Suppressor macrophage (primary cell): ENCODE results near the gene VWDE.
"Not testable (repeated sequence)": the region's sequence is repeated elsewhere in the genome, so short reads cannot be mapped to it uniquely, and the experiment has no call there.

ENCODE experiments used
- DNase-seq, 4 experiments: peaks; one replicate each; pipeline ENCODE4 v3.0.0-alpha.2; 2020 to 2022
- total RNA-seq, 17 experiments: gene quantifications; one replicate each; lab custom pipeline; 2026; ENCODE audit warnings: mixed read lengths in 6 of 17, inconsistent platforms in 3 of 17; lab: John Stamatoyannopoulos, UW

The VWDE gene
- 0 to 4.1 (median 0.04) reads per million in 17 experiments for total RNA-seq

DNA sequence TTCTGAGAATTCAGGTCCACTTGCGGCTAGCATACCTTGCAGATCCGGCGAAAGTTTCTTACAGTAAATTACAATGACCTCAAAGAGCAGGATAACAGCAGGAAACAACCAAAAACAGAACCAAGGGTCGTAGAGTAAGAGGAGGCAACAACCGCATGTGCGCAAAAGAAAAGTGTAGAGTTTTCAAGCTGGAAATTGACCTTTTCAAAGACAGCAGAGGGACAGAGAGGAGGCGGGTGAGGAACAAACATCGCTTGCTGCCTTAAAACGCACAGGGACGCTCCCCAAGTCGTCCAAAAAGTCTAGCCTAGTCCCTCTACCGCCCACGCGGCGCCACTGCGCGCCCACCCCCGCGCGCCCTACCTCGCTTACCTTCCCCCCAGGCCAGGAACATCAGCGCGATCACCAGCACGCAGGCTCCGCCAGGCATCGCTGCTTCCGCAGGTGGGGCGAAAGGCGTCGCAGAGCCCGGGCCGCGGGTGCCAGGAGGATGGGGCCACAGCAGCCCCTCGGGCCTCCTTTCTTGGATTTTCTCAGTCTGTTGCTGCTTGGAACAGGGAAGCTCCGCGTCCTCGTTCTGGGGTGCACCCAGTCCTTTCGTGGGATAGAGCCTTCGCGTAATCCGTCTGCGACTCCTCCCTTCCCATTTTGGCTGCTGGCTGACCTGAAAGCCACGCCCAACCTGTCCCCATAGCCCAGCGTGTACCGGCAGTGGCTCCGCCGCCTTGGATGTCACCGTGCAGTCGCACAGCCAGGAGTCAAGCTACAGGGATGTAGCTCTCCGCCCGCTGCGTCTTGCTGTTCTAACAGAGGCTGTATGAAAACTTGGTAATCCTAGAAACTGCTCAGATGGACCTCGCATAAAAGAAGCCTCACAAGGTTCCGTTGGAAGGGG, at the start of gene VWDE:
Gene VWDE (minus strand): TSS at position 579 of the 895 bp plus-strand sequence. CDS start 149 bp downstream, at position 430.
- DNase-seq, result peak; percentile 6 to 34 (median 12)

GRCh38 chr7:12453136-12453535, 49.5 kb upstream of the VWDE start:
- not testable (repeated sequence) for DNase-seq

GRCh38 chr7:12450615-12451014, 47.0 kb upstream of the VWDE start:
- DNase-seq, result no peak

- no peak for DNase-seq
Observed at GRCh38 chr7:12444785-12445184, 41.1 kb upstream of the VWDE start.

DNA sequence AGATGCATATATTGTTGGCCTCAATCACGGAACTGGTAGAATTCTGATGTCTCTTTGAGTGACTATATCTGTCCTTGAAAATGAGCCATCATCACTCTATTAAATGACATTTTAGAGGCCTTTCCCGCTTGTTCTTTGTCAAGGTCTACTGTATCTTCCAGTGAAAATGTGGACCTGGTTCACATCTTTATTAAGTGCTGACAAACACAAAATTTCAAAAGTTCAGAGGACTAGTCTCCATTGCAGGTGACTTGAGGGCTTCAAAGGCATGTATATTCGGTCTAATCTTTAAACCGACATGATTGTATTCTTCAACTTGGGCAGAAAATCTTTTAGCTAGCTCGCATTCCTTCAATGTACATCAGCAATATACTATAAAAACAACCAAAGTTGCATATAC, 36.6 kb upstream of the VWDE start:
- no peak for DNase-seq

DNA sequence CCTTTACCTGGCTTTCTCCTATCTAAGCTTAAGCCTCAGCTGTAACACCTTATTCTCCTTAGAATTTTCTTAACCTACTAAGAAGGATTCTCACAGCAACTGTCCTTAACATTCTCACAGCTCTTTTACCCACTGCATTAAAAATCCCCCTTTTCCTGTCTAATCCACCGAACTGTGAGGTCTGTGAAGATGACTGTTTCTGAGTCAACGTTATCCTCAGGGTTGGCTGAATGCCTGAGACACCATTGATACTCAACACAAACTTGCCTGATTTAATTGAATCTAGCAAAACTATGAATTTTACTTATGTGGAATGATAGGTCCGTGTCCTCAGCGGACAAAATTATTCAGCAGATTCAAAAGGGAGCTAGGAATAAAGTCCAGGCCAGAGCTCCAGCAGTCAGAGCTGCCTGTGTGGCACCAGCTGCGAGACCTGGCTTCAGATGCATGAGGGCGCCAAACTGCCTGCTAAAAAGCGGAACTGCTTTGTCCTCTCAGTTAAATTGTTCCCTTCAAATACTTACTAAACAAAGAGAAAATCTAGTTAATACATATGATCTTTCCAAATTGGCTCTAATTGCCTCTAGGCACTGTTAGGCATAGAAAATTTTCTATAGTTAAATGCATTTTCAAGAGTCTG, 33.4 kb upstream of the VWDE start:
- peak in 2 of 4 experiments; percentile 29 to 34 for DNase-seq

DNA sequence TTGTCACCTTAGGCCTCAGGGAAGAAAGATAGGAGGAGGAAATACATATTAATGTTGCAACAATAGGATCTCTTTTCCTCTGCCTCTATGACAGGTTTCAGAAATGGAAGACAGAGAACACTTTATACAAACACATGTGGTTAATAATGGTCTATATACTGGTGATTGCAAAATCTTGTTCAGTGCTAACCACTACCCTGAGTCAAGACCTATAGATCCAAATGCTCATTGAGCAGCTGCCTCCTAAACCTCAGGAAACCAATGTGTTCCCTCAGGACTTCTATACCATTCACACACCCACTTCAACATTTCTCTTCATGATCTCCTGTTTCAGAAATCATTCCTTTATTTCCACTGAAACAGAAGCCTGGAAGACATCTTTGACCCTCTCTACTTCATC, 32.5 kb upstream of the VWDE start:
- DNase-seq, result no peak

- peak in 1 of 4 experiments; percentile 11 for DNase-seq
Observed at GRCh38 chr7:12434012-12434642, 30.5 kb upstream of the VWDE start.

GRCh38 chr7:12431886-12432556, 28.4 kb upstream of the VWDE start:
- no peak for DNase-seq

GRCh38 chr7:12425311-12425710, 21.6 kb upstream of the VWDE start:
- no peak for DNase-seq

GRCh38 chr7:12423997-12424745, 20.5 kb upstream of the VWDE start:
- no peak for DNase-seq

- no peak for DNase-seq
Observed at GRCh38 chr7:12423355-12423996, 19.8 kb upstream of the VWDE start.

- DNase-seq, result no peak
Observed at GRCh38 chr7:12422554-12423320, 19.1 kb upstream of the VWDE start.

GRCh38 chr7:12418452-12418851, 14.8 kb upstream of the VWDE start:
- DNase-seq, result no peak

GRCh38 chr7:12415072-12415471, 11.4 kb upstream of the VWDE start:
- DNase-seq, result no peak

GRCh38 chr7:12412407-12412806, 8.7 kb upstream of the VWDE start:
- no peak for DNase-seq

DNA sequence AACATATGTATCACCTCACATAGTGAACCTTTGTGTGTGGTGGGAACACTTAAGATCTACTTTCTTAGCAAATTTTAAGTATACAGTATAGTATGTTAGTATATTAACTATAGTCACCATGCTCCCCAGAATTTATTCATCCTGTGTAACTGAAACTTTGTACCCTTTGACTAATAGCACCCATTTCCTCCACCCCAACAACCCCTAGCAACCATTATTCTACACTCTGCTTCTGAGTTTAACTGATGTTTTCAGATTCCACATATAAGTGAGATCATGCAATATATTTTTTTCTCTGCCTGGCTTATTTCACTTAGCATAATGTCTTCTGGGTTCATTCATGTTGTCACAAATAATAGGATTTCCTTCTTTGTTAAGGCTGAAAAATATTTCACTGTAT, 6.9 kb upstream of the VWDE start:
- no peak for DNase-seq

GRCh38 chr7:12409097-12409711, 5.5 kb upstream of the VWDE start:
- no peak for DNase-seq

- DNase-seq, result not testable (repeated sequence)
Observed at GRCh38 chr7:12407652-12408051, 4.0 kb upstream of the VWDE start.

GRCh38 chr7:12402365-12402725, 1.3 kb downstream of the VWDE start:
- no peak for DNase-seq
